KG1 (cell line): ENCODE measurements around the gene CCL22.

Experiments
- DNase-seq: peaks from one replicate; lab custom pipeline; 2025; lab: John Stamatoyannopoulos, UW

CCL22 gene

GRCh38 chr16:57376313-57376818 is 17.8 kb downstream of the CCL22 start:
- DNase-seq, result no peak

DNA sequence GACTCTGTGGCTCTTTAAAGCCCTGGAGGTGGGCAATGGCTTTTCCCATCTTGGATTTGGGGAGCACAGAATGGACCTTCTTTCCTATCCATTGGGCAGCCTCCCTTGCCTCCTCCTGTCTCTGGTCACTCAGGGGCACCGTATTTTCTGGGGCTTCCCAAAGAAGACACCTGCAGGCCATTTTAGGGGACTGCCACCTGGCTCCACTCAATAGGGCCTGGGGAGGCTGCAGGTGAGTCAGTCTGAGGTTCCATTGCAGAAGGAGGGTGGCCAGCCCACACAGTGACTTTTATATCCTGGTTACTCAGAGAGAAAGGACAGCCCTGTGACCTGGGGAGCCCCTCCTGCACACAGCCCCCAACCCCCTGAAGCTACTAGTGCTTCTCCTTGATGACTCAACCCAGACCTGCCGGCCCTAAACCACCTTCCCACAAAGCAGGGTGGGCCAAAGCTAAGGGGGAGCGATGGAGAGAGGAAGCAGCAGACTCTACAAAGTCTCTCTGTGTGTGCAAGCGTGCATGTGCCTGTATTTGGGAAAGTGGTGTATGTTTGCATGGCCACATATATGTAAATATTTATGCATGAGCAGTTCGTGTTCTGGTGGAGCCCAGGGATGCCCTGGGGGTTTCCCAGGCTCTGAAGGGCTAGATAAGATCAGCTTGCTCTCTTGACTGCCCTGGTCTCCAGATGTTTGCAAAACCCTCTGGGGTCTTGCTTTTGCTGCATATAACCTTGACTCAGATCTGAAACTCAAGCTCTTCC is 18.7 kb downstream of the CCL22 start:
- DNase-seq, result no peak

DNA sequence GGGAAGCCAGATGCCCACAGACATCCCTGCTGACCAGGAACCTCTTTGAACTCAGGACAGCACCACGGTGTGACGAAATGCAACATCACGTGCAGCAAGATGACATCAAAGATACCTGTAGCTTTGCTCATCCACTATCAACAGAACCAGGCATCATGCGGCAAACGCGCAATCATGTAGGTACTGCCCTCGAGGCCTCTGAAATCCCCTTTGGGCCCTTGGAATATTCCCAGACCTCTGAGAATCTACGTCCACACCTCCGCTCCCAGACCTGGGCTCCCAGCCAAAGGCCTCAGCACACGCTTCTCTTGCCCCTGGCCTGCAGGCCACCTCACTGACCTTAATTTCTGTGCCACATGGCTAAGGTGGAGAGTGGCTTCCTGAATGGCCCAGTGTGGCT is 21.0 kb downstream of the CCL22 start:
- DNase-seq, result no peak

GRCh38 chr16:57380671-57381462 is 22.3 kb downstream of the CCL22 start:
- DNase-seq, result peak; percentile 30

- no peak for DNase-seq
Measured at GRCh38 chr16:57381791-57382534, 23.4 kb downstream of the CCL22 start.

DNA sequence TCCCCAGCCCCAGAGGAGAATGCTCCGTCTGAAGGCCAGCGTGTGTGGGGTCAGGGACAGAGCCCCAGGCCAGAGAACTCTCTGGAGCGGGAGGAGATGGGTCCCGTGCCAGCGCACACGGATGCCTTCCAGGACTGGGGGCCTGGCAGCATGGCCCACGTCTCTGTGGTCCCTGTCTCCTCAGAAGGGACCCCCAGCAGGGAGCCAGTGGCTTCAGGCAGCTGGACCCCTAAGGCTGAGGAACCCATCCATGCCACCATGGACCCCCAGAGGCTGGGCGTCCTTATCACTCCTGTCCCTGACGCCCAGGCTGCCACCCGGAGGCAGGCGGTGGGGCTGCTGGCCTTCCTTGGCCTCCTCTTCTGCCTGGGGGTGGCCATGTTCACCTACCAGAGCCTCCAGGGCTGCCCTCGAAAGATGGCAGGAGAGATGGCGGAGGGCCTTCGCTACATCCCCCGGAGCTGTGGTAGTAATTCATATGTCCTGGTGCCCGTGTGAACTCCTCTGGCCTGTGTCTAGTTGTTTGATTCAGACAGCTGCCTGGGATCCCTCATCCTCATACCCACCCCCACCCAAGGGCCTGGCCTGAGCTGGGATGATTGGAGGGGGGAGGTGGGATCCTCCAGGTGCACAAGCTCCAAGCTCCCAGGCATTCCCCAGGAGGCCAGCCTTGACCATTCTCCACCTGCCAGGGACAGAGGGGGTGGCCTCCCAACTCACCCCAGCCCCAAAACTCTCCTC is 24.1 kb downstream of the CCL22 start:
- no peak for DNase-seq

GRCh38 chr16:57383276-57384247 is 25.0 kb downstream of the CCL22 start:
- no peak for DNase-seq

DNA sequence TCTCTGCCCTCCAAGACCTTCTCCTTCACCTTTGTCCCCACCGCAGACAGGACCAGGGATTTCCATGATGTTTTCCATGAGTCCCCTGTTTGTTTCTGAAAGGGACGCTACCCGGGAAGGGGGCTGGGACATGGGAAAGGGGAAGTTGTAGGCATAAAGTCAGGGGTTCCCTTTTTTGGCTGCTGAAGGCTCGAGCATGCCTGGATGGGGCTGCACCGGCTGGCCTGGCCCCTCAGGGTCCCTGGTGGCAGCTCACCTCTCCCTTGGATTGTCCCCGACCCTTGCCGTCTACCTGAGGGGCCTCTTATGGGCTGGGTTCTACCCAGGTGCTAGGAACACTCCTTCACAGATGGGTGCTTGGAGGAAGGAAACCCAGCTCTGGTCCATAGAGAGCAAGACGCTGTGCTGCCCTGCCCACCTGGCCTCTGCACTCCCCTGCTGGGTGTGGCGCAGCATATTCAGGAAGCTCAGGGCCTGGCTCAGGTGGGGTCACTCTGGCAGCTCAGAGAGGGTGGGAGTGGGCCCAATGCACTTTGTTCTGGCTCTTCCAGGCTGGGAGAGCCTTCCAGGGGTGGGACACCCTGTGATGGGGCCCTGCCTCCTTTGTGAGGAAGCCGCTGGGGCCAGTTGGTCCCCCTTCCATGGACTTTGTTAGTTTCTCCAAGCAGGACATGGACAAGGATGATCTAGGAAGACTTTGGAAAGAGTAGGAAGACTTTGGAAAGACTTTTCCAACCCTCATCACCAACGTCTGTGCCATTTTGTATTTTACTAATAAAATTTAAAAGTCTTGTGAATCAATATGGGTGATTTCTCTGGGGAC is 25.9 kb downstream of the CCL22 start:
- DNase-seq, result no peak

DNA sequence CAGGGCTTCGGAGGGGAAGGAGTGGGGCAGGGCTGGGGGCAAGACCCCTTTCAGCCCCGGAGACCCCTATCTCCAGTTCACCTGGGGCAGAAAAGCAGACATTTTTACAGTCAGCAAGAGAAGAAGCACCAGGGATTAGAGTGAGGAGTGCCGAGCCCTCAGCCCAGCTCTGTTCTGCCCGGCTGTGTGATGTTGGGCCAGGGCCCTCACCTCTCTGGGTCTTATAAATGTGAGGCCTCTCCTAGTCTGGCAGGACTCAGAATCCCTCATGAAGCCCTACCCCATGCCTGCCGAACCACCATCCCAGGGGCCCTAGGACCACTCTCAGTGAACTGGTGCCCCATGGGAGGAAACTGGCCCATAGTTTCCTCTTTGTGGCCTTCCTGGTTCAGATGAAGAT is 26.5 kb downstream of the CCL22 start:
- no peak for DNase-seq

DNA sequence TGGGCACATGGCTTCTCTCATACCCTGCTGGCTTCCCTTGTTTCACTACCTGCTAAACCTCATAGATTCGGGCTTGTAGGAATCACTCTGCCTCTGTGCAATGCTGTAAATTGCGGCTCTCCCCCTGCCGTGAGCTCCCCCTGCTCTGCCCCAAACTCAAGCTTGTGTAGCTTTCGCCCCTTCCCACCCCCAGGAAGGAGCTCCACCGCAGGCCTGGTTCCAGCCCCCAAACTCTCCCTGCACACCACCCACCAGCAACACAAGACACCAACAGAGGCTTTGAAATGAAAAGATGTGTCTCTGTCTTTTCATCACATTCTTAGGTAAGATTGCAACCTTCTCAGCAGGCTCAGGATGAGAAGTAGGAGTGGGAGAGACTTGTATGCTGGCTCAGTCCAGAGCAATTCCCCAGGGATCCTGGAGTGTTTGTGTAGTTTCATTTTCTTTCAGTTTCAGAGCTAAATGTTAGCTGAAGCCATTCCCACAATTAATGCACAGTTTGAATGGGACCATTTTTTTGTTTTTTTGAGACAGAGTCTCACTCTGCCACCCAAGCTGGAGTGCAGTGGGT is 27.9 kb downstream of the CCL22 start:
- no peak for DNase-seq

- no peak for DNase-seq
Measured at GRCh38 chr16:57387598-57388354, 29.2 kb downstream of the CCL22 start.

DNA sequence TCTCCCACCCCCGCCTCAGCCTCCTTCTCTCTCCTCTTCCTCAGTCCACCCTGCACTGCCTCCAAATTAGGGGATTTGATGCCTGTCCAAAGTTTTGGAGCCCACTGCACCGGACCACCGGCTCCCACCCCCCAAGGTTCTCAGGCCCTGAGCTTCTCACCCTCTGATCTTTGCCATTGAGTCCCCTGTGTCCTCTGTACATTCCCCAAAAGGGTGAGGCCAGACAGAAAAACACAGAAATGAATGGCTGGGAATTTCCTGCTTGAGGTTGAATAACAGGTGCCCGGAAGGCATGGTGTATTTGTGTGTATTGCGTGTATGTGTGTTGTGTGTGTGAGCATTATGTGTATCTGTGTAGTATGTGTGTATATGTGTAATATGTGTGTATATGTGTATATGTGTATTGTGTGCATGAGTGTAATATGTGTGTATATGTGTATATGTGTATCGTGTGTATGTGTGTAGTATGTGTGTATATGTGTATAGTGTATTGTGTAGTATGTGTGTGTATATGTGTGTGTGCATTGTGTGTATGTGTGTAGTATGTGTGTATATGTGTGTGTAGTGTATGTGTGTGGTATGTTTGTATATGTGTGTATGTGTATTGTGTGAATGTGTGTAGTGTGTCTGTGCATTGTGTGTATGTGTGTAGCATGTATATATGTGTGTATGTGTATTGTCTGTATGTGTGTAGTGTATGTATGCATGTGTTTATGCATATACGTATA is 29.9 kb downstream of the CCL22 start:
- DNase-seq, result no peak

DNA sequence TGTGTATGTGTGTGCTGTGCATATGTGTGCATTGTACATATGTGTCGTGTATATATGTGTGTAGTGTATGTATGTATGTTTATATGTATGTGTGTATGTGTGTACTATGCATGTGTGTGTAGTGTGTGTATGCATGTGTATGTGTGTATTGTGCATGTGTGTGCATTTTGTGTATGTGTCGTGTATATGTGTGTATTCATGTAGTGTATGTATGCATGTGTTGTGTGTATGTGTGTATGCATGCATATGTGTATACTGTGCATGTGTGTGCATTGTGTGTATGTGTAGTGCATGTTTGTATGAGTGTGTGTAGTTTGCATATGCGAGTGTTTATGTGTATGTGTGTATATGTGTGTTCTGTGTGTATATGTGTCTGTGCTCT is 30.5 kb downstream of the CCL22 start:
- DNase-seq, result no peak

- no peak for DNase-seq
Measured at GRCh38 chr16:57390636-57391295, 32.2 kb downstream of the CCL22 start.

- no peak for DNase-seq
Measured at GRCh38 chr16:57391300-57391699, 32.7 kb downstream of the CCL22 start.

GRCh38 chr16:57391708-57392107 is 33.1 kb downstream of the CCL22 start:
- DNase-seq, result no peak

GRCh38 chr16:57392694-57393093 is 34.1 kb downstream of the CCL22 start:
- DNase-seq, result no peak
